ENCODE measurements around the gene GAL3ST1. TPM values are rescaled to one million over a fixed set of nuclear protein-coding genes. Genes with fewer than 3 reads are reported as not detected.

Gene GAL3ST1
- total and polyA plus RNA-seq, 10 of the 15 experiments (the other 5 are each of a cell fraction or from before 2014, with no cell fraction given) = not detected

DNA sequence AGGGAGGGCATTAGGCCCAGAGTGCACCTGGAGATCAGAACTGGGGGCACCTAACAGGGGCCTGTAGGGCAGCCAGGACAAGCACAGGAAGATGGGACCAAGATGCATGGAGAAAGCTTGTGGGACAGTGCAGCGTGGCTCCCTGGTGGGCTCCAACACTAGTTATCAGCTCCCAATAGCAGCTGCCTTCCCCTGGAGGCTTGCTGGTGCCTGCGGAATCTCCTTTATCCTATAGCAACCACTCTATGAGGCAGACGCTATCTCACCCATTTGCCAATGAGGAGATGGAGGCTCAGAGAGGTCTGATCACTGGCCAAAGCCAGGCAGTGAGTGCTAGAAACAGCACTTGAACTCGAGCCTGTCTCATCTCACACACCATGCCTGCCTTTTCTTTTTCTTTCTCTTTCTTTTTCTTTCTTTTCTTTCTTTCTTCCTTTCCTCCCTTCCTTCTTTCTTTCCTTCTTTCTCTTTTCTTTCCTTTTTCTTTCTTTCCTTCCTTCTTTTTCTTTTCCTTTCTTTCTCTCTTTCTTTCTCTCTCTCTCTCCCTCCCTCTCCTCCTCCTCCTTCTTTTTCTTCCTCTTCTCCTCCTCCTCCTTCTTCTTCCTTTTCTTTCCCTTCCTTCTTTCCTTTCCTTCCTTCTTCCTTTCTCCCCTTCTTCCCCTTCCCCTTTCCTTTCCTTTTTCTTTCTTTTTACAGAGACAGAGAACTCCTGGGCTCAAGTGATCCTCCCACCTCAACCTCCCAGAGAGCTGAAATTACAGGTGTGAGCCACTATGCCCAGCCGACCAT lies 52.9 kb downstream of the GAL3ST1 start:
- ChIA-PET CTCF (no interaction called here), POLR2A (no interaction called here)
- WGBS (ENCODE audit: insufficient coverage, insufficient replicate concordance, low lambda C conversion rate, missing lambda C conversion rate) = 46% methylated on average over 5 of the region's 5 CpGs

More for the DNA sequence above, 52.9 kb downstream of the GAL3ST1 start:
- no peaks in the 10 kb centered on the region for H3K9me3 ChIP-seq (replicated peaks; ENCODE audit: control insufficient read depth, insufficient read depth, low read length)
- DNase-seq (ENCODE audit: low read depth, low spot score) (no peak), FAIRE-seq (no peak), ATAC-seq (no peak)
- no peaks in the 10 kb centered on the region for H3K79me2 ChIP-seq (ENCODE audit: control insufficient read depth, insufficient read depth, low read length)
- H2AFZ ChIP-seq (ENCODE audit: control insufficient read depth, low read depth, low read length) = no peak overlapping the region
- RAD21 ChIA-PET (ENCODE audit: unreplicated experiment) = no interaction called here
- TF ChIP-seq WRNIP1 (IDR thresholded peaks at IDR 0.05; ENCODE audit: borderline replicate concordance, low read depth, low read length) (no peak), RELA (IDR thresholded peaks at IDR 0.05; ENCODE audit: borderline replicate concordance, partially characterized antibody) (no peak), MTA3 (IDR thresholded peaks at IDR 0.05; ENCODE audit: borderline replicate concordance, low read length) (no peak), ZNF217 (IDR thresholded peaks at IDR 0.05) (no peak), EGR1 (IDR thresholded peaks at IDR 0.05; ENCODE audit: borderline replicate concordance in 1 of 2, low read depth in 2 of 2, low read length in 2 of 2) (no peak), POLR2AphosphoS5 (IDR thresholded peaks at IDR 0.05; ENCODE audit: low read length) (no peak), ZNF622 (IDR thresholded peaks at IDR 0.05) (no peak), SMAD1 (IDR thresholded peaks at IDR 0.05; ENCODE audit: low read depth, partially characterized antibody) (no peak), JUND (IDR thresholded peaks at IDR 0.05; ENCODE audit: low read depth, low read length) (no peak)
- TF ChIP-seq, protein P1, sequence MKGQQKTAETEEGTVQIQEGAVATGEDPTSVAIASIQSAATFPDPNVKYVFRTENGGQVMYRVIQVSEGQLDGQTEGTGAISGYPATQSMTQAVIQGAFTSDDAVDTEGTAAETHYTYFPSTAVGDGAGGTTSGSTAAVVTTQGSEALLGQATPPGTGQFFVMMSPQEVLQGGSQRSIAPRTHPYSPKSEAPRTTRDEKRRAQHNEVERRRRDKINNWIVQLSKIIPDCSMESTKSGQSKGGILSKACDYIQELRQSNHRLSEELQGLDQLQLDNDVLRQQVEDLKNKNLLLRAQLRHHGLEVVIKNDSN (IDR thresholded peaks at IDR 0.05; ENCODE audit: borderline replicate concordance, extremely low read length, insufficient read depth, low read depth, low read length) = no peak
- TF ChIP-seq, protein P2, sequence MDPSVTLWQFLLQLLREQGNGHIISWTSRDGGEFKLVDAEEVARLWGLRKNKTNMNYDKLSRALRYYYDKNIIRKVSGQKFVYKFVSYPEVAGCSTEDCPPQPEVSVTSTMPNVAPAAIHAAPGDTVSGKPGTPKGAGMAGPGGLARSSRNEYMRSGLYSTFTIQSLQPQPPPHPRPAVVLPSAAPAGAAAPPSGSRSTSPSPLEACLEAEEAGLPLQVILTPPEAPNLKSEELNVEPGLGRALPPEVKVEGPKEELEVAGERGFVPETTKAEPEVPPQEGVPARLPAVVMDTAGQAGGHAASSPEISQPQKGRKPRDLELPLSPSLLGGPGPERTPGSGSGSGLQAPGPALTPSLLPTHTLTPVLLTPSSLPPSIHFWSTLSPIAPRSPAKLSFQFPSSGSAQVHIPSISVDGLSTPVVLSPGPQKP (IDR thresholded peaks at IDR 0.05; ENCODE audit: low read depth, low read length) = no peak
- in situ Hi-C loops (cut with MboI) (no loop called here), intact Hi-C loops (cut with micrococcal nuclease; ENCODE audit: unreplicated experiment) (no loop called here)
- no peak overlapping the region for H3K4me2 ChIP-seq (ENCODE audit: control insufficient read depth, insufficient read depth)
- H3K27ac ChIP-seq (ENCODE audit: control insufficient read depth, insufficient read depth) = no peak overlapping the region
- no peaks in the 10 kb centered on the region for H3K36me3 ChIP-seq (ENCODE audit: control insufficient read depth in 2 of 2, insufficient read depth in 2 of 2, low read length in 1 of 2)
- no peaks in the 10 kb centered on the region for H4K20me1 ChIP-seq (ENCODE audit: control insufficient read depth, insufficient read depth)
- H3K4me3 ChIP-seq = no peak overlapping the region
- SMC1A ChIA-PET (ENCODE audit: uncharacterized antibody, unreplicated experiment) = no interaction called here
- no TSS peak for BruUV-seq (replicated peaks)
- H3K9ac ChIP-seq (ENCODE audit: control insufficient read depth, insufficient read depth, low read length) = no peak overlapping the region
- peaks cover 0 to 4% of the 10 kb centered on the region in 2 experiments; a peak in 2 of 4 replicates for H3K27me3 ChIP-seq (replicated peaks in 1 of 2; ENCODE audit: control insufficient read depth in 2 of 2, insufficient read depth in 2 of 2, low read length in 1 of 2)
- H3K4me1 ChIP-seq (ENCODE audit: control insufficient read depth, insufficient read depth, low read length) = no peaks in the 10 kb centered on the region

All from GM12878 (cell line).